ENCODE results near the gene FTO.

The FTO gene

DNA sequence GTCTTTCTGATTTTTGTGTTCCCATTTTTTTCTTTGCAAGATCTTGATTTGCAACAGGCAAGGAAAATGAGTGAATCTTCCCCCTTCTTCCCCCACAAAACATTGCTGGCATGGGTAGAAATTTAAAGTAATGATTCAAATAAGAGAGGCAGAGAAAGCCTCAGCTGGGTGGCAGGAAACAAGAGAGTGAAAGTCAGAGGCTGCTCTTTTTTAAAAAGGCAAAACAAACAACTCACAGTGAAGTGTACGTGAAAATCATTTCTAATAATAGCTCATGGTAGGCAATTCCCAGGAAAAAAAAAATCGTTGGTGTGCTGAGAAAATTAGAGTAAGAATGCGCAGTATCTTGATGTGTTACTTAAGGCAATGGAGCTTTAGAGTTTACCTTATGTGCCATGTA is 229.5 kb downstream of the FTO start:
- DNase-seq (ENCODE audit: low read depth, low spot score), result no peak

DNA sequence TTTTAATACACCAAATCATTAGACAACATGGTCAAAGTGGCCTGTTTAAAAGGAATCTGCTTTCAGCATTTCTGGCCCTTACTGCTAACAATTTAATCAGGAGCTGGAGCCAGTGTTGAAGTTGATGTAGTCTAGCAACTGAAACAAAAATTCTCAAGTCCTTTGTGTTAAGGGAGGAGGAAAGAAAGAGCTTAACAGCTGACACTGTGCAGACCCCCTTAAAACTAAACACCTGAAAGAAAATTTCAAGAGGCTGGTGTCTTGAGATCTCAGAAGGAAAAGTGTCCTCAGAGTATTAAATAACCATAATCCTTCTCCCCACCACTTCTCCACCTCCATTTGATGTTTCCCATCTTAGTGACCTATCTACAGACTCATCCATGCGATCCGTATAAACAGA is 232.1 kb downstream of the FTO start:
- DNase-seq (ENCODE audit: low read depth, low spot score), result no peak

DNA sequence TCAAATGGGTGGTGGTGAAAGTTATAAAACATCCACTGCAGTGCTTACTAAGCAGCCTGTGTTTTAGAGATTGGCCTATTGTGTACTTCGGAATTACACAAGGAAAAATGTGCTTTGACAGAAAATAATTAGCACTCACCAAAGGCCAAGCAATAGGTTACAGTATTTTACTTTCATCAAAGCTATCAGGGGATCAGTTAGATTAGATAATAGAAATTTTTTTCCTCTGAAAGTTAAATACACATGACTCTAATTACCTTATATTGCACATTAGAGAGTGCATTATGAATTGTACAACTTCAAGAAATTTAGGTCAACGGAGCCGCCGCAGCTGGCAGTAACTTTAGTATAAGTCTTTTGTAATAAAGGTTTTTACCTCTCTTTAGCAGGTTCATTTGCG is 232.6 kb downstream of the FTO start:
- DNase-seq (ENCODE audit: low read depth, low spot score), result no peak

DNA sequence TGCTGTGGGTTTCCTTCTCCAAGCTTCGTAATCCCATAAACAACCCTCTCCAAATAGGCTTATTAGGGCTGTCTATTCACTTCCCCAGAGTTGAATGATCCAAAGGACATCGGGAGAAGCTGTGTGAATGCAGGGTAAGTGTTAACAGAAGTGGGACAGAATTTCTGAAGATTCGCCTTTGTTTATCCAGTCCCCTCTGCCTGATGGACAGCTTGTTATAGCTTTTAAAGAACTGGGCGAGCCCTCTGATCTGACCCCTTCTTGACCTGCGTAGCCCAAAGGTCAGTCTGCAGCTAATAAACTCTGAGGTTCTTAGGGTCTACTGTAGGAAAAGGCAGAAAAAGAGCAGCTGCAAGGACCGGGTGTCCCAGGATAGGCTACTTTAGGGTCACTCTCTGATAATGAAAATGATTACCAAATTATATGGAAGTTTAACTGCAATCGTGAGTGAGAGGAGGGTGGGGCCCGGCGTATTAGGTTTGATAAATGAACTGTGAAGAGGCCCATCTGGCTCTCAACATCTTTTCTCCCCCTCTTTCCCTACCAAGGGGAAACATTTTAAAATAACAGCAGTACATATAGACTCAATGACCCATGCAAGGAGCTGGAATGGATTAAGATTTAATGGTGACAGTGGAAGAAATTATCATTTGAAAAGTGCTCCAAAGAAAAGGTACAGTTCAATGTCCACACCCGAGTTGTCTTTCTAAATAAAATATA is 233.4 kb downstream of the FTO start:
- no peak for DNase-seq (ENCODE audit: low read depth, low spot score)

DNA sequence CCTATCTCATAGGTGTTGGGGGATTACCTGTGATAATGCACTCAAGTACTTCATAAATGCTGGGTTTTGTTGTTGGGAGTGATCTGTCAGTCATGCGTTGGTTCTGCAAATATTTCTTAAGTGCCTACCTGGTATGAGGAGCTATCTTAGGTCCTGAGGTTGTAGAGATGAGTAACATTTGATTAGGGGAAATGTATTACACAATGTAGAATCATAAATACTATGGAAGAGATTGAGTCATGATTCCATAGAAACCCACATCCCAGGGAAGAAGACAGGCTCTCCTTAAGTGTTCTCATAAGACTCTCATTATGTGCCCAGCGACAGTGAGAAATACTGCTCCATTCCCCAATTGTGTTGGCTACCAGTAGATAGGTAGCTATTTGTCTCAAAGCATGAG is 240.1 kb downstream of the FTO start:
- no peak for DNase-seq (ENCODE audit: low read depth, low spot score)

DNA sequence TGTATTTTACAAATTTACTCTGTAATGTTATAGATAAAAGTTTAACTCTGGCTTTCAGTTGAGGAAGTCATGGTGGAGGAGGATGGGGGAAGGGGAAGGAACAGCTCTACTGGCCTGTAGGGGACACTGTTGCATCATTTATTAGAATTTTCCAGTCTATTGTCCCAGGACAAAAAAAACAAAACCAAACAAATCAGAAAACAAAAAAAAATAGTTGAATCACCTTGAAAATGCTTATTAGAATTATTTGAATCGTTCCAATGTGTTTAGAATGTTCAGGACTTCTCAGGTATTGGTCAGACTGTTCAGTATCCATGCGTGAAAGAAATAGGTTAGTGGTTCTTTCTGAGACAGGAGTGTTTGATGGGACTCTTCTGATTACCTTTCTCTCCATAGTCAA is 242.0 kb downstream of the FTO start:
- DNase-seq (ENCODE audit: low read depth, low spot score), result no peak

DNA sequence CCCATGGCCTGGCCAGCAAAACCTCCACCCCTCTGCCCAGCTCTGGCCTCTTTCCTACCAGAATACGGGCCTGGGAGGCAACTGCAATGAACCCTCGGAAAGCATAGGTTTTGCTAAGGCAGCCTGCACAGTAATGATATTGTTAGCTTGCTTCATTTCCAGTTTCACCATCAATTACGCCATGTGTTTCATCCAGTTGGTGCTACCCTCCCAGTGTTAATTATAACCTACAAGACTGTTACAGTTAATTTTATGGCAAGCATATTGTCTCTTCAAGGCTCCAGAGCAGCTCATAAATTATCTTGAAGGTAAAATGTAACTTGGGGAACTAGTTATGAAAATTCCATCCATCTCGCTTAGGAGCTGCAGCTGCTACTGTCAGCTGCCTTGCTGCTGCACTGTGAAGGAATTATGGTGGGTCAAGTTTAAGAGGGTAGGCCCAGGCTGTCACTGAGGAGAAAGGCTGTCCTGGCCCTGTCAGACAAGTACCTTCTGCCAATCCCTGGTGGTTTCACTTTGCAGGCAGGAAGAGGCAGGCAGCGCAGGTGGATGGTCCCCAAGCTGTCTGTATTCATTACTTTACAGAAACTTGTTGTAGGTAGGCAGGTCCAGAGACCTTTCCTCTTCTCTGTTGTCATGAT is 242.9 kb downstream of the FTO start:
- DNase-seq (ENCODE audit: low read depth, low spot score), result no peak

DNA sequence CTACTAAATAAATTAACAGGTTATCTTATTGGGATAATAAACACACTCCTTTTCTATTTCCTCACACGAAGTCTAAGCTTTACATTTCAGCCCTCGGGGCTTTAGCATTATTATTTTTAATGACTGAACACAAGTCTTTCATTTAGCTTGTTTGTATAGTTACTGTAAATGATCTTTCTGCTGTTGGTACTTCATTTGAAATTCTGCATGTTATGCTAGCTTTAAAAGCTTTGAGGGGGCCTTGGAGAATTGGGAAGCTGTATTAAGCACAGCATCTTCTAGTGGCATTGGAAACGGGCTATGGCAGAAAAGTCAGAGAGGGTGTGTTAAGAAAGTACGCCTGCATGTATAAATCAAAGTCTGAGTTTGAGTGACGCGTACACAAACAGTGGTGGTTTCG is 243.7 kb downstream of the FTO start:
- no peak for DNase-seq (ENCODE audit: low read depth, low spot score)

DNA sequence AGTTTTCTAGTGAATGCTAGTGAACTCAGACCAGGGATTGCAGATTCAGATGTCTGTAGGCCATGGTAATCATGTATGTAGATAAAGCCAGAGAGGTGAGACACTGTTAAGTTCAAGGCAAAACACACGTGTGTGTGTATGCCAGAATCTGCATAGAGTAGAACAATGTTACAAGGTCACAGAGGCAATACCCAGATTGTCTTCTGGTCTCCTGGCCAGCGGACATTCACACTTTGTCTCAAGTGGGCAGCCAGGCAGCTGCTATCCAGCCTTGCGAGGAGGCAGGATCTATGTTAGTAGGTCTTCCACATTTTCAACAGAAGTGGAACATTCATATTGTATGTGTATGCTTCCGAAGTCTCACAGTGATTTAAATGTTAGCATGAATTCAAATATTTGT is 244.4 kb downstream of the FTO start:
- DNase-seq (ENCODE audit: low read depth, low spot score), result no peak

DNA sequence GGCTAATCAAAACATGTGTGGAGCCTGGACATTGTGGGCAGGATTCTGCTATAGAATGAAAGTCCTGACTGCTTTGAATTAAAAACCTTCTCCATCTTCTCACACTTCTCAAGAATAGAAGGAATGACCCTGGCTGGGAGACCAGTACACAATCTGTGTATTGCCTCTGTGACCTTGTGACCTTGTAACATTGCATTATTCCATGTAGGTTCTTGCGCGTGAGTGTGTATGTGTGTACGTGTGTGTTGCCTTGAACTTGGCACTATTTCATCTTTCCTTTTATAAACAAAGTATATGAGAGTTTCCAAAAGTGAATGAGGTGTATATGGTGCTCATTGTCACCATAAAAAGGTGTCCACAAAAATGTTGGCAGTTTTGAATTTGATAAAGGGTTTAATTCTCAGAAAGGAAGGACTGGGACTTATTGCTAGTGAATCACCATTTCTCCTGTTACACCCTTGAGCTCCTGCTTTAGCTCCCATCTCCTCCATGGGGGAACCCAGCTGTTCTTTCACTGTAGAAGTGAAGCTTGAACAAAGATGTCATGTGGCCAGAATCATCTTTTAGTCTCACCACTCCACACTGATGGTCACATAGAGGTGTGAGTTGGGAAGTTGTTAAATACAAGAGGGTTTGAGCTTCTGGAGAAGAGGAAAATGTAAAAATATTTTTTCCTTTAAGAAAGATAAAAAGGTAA is 244.9 kb downstream of the FTO start:
- DNase-seq (ENCODE audit: low read depth, low spot score), result no peak

DNA sequence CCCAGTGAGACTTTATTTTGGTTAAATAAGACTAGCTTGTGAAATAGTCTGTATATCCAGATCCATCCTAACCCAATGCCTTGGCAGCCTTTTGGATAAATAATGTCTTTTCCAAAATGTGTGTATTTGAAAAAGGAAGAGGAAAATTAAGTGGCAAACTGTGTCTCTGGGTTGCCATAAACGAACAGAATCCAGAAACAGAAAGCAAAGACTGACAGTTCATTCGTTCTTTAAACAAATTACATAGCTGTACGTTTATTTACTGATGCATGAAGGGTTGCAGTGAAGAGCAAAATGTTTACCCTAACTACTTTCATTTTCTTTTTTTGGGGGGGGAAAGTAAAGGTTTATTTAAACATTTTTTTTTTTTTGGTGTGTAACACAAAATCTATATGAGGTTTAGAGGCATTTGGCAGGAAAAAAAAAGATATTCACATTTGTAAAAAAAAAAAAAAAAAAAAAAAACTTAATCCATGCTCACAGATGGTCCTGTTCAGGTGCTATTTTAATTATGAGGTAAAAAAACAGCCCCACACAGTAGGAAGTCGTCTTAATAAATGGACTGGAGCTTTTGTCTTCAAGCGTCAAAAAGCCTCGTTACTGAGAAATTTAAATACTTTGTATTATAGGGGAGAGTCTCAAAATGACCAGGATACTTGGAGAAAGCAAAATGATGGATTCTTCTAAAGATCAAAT is 245.9 kb downstream of the FTO start:
- DNase-seq (ENCODE audit: low read depth, low spot score), result no peak

DNA sequence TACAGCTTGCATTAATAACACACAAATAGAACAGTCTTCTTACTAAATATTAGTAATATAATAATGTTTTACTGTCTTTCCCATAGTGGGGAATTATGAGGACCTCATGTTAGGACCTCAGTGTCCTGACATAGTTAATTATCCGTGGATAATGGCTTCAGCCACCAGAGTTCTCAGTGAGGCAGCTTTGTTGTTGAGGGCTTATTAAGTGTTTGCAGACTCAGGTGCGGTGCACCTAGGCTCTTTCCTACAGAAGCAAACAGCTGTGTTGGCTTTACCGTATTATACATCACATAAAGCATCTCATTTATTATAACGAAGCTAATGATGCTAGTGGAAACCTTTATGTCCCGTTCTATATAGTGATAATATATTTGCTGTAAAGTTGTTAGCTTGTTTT is 246.7 kb downstream of the FTO start:
- no peak for DNase-seq (ENCODE audit: low read depth, low spot score)

DNA sequence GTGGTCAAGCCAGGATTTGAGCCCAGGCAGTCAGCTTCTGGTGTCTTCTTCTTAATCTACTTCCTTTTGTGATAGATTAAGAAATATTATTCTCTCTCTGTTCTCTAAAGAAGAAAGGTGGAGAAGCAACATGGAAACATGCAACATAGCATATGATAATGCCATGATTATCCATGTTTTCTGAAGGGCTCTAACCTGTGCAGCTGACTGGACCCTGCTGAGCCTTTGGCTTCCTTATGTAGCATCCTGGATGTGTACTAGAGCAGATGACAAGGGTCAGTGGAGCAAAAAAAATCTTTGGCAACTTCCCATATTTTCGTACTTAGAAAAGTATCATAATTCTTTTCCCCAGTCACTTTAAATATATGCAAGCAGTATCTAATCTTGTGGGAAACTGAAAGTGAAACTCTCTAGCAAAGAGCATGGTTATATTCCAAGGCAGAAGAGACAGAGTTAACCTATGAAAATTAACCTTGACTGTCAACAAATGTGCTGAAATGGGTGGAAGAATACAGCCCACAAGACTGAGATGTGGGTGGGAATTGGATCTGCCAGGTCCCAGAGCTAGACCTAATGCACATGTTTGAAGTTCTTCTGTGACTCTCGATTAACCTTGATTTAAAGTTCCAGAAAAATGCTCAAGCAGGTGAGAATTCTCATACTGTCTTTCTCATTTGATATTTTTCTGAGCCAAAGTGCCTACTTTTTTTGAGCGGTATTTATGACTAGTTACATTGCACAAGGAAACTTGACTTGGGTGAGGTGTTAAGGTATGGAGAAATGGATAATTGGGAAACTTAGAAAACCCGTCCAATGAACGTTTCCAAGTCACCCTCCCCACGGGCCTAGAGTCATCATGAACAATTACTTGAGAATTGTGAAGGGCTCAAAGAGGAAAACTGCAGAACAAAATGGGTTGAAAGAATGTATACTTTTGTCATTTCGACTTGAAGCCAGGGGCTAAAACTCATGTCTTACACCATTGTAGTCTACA is 248.6 kb downstream of the FTO start:
- no peak for DNase-seq (ENCODE audit: low read depth, low spot score)

DNA sequence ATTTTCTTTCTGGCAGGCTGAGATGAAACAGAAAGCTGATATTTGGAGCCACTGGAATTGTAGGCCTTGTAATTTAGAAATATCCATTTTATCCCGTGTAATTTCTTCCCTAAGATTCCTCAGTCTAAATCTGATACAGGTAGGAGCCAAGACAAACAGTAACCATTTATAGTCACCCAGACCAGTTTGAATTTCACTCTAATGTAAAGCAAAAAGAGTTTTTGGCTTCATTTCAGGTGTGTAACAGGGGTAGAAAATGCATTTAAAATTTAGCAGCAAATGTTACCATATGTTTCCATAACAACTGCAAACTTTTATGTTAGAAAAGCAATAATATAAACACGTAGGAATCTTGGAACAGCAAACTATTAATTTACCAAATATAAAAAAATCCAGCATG is 249.4 kb downstream of the FTO start:
- DNase-seq (ENCODE audit: low read depth, low spot score), result no peak

DNA sequence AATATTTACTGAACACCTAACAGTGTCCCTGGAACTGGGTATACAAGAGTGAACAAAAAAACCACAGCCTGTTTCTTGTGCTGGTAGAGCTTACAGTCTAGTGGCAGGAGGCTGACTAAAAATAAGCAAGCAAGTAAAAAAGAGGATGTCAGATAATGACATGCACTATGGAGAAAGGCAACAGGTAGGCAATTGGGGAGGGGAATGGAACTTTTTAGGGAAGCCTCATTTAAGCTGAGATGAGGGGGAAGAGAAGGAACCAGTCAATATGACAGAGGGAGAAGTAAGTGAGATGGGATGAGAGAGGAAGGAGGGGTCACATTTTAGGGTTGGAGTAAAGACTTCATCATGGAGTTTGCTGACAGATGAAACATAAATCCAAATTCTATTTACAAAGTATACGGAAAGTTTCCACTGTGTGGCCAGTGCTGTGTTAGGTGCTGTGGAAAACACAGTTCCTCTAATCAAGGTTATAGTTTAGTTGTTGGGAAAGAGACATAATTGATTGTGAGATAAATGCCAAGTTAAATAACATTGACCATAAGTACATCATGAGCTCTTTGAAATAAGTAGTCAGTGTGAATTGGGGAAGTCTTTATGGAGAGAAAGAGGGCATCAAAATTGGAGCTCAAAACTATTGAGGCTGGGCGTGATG is 251.4 kb downstream of the FTO start:
- no peak for DNase-seq (ENCODE audit: low read depth, low spot score)

DNA sequence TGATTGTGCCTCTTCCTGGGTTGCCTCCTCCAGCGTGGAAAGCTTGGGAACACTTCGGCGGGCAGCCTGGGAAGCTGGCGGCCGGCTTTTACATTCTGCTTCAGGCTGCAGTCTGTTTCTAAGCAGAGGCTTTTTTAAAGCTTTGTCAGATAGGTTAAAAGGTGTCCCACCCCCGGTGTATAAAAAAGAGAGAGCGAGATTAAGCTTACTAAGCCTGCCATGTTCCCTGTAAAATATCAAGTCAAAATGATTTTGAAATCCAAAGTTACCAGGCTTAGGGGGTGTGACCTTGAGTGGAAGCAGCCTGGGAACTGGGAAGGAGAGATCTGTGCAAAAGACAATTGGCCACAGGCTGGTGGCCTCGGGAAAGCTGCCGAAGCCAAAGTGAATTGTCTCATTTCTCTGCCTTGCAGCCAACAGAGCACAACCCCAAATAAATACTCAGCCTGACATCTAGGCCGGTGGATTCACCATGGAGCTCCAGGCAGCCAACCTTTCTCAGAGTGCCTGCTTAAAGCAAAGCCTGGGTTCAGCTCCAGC is 254.5 kb downstream of the FTO start:
- DNase-seq (ENCODE audit: low read depth, low spot score), result no peak

DNA sequence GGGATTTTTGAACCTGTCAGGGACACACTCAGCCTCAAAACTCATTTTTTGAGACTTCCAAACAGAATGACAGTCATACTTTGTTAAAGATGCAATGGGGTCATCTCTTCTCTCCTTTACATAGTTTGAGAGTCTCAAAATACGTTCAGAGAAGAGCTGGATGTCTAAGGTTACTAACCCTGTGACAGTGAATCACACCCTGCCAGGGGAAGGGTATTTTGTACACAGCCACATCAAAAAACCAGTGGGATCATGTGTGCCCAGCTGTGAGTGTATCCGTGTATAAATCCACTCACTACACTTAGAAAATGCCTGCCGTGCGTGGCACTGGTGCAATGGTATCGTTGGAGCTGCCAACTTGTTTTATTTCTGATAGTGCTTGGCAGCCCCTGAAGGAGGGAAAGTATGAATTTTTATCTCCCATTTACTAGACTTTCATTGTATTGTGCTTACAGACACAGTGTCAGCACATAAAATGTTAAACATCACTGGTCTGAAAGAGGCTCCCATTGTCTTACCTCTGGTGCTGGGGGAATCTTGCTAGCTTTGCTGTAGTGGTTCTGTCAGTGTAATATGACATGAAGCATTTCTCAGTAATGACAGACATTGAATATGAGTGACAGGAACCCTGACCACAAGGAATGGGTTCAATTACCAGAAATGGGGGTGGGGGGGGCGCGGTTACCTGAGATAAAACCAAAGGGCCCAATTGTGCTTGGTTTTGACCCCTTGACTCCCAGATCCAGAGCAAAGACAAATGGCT is 256.3 kb downstream of the FTO start:
- no peak for DNase-seq (ENCODE audit: low read depth, low spot score)

DNA sequence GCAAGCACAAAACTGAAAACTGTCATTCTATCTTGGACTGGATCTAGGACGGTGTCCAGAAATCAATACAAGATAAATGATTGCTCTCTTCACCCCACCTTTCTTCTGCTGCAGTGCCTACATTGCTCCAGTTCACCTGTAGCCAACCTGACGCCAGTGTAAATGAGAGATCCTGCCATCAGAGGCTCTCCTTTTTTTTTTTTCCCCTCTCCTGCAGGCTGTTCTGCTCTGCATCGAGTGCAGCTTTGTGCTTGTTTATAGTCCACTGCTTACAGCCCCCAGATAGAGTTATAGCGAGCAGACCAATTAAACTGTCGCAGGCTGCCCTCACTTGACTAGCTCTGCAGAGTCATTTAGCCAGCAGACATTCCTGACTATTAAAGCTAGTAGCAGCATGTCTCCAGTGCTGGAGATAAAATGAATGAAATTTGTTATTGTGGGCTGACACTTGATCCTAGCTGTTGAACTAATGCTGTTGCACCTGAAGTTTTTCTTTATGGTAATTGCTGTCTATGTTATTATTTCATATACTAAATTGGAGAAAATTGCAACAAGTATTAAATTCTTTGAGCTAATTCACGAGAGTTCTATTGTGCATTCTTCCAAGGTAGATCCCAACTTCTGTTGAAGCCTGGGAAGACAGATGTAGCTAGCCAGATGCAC is 257.1 kb downstream of the FTO start:
- no peak for DNase-seq (ENCODE audit: low read depth, low spot score)

DNA sequence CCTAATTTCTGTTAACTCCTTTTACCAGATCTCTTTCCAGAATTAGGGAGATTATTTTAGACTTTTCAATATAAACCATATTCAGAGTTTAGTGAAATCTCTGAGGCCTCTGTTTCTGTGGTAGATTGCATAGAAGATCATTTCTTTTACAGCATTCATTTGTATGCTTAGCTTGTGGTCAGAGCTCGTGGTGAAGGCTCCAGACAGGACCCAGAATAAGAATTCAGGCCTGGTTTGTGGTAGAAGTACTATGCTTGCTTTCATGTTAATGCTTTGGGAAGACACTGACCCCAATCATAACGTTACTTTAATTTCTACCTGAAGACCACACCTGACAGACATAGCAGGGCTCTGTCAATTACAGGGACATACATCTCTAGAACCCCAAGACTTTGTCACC is 258.1 kb downstream of the FTO start:
- DNase-seq (ENCODE audit: low read depth, low spot score), result no peak

Measured in activated CD4-positive, CD25-positive, alpha-beta regulatory T cell treated with anti-CD3 and anti-CD28 coated beads, Interleukin-2, amount 50 U/mL, for 16 hours (primary cell).